ENCODE data around the gene ANGPTL5. TPM values are rescaled to one million over a fixed set of nuclear protein-coding genes. Genes with fewer than 3 reads are reported as not detected.
A peak's percentile ranks its signal among the peaks of the same experiment; 100 is the strongest.

Gene ANGPTL5
- total RNA-seq, 5 donors from 2014 or later (not counting 1 experiment from before 2014, with no cell fraction given): not detected

GRCh38 chr11:101909087-101909486 lies 7.2 kb downstream of the ANGPTL5 start:
- H3K4me3 ChIP-seq (ENCODE audit: control insufficient read depth in 1 of 2, extremely low read depth in 1 of 2, low read length in 1 of 2): no peak overlapping the region
- no peaks in the 10 kb centered on the region for H3K36me3 ChIP-seq (ENCODE audit: control insufficient read depth in 2 of 2, extremely low read depth in 1 of 2, insufficient read depth in 1 of 2, low read length in 1 of 2)
- no peaks in the 10 kb centered on the region for H3K9me3 ChIP-seq
- POLR2A ChIA-PET: no interaction called here
- Mint-ChIP-seq H3K36me3 (no peaks in the 10 kb centered on the region), H3K4me3 (no peak overlapping the region), H3K27ac (no peak overlapping the region), H3K27me3 (peaks cover 12 to 19% of the 10 kb centered on the region in 2 donors), H3K4me1 (peaks cover 1 to 4% (median 3%) of the 10 kb centered on the region in 3 donors), H3K9me3 (no peaks in the 10 kb centered on the region)
- ATAC-seq (replicated peaks in 1 of 4) (no peak), DNase-seq (no peak)
- CTCF ChIA-PET: no interaction called here
- WGBS (ENCODE audit: insufficient coverage): no CpG with 5 or more reads among the region's 2 CpGs
- H3K4me1 ChIP-seq (ENCODE audit: control insufficient read depth in 1 of 2, extremely low read depth in 1 of 2, insufficient read depth in 2 of 2, low read length in 2 of 2): no peaks in the 10 kb centered on the region
- no peak overlapping the region for H3K27ac ChIP-seq (ENCODE audit: low read length)
- H3K27me3 ChIP-seq (replicated peaks in 1 of 2; ENCODE audit: control insufficient read depth in 2 of 2, extremely low read depth in 1 of 2, insufficient read depth in 2 of 2, low read length in 1 of 2): peaks cover 0 to 7% of the 10 kb centered on the region in 2 experiments

GRCh38 chr11:101907815-101908214 lies 8.5 kb downstream of the ANGPTL5 start:
- Histone ChIP-seq H3K4me3 (ENCODE audit: control insufficient read depth in 1 of 2, extremely low read depth in 1 of 2, low read length in 1 of 2) (no peak overlapping the region), H3K27me3 (replicated peaks in 1 of 2; ENCODE audit: control insufficient read depth in 2 of 2, extremely low read depth in 1 of 2, insufficient read depth in 2 of 2, low read length in 1 of 2) (peaks cover 0 to 7% of the 10 kb centered on the region in 2 experiments), H3K27ac (ENCODE audit: low read length) (no peak overlapping the region), H3K36me3 (ENCODE audit: control insufficient read depth in 2 of 2, extremely low read depth in 1 of 2, insufficient read depth in 1 of 2, low read length in 1 of 2) (no peaks in the 10 kb centered on the region), H3K4me1 (ENCODE audit: control insufficient read depth in 1 of 2, extremely low read depth in 1 of 2, insufficient read depth in 2 of 2, low read length in 2 of 2) (no peaks in the 10 kb centered on the region), H3K9me3 (no peaks in the 10 kb centered on the region)
- no peaks in the 10 kb centered on the region for H3K36me3 Mint-ChIP-seq
- H3K4me3 Mint-ChIP-seq: no peak overlapping the region
- no peak for DNase-seq
- H3K27ac Mint-ChIP-seq: no peak overlapping the region
- no peaks in the 10 kb centered on the region for H3K4me1 Mint-ChIP-seq
- CTCF ChIA-PET: interaction anchor here in 1 of 2 donors (1.4 kb wide), 1 partner anchor 24 kb away, joined by 3 read pairs; no protein-coding TSS in a partner anchor
- no peak for ATAC-seq (replicated peaks in 1 of 4)
- H3K9me3 Mint-ChIP-seq: no peaks in the 10 kb centered on the region
- POLR2A ChIA-PET: no interaction called here
- WGBS (ENCODE audit: insufficient coverage): 100% methylated on average over 1 of the region's 1 CpG
- H3K27me3 Mint-ChIP-seq: peaks cover 21 to 28% of the 10 kb centered on the region in 2 donors

GRCh38 chr11:101894505-101894904 lies 21.8 kb downstream of the ANGPTL5 start:
- Histone ChIP-seq H3K4me1 (ENCODE audit: control insufficient read depth in 1 of 2, extremely low read depth in 1 of 2, insufficient read depth in 2 of 2, low read length in 2 of 2) (no peaks in the 10 kb centered on the region), H3K27ac (ENCODE audit: low read length) (no peak overlapping the region), H3K27me3 (replicated peaks in 1 of 2; ENCODE audit: control insufficient read depth in 2 of 2, extremely low read depth in 1 of 2, insufficient read depth in 2 of 2, low read length in 1 of 2) (peaks cover 0 to 2% of the 10 kb centered on the region in 2 experiments), H3K36me3 (ENCODE audit: control insufficient read depth in 2 of 2, extremely low read depth in 1 of 2, insufficient read depth in 1 of 2, low read length in 1 of 2) (no peaks in the 10 kb centered on the region), H3K9me3 (no peaks in the 10 kb centered on the region), H3K4me3 (ENCODE audit: control insufficient read depth in 1 of 2, extremely low read depth in 1 of 2, low read length in 1 of 2) (no peak overlapping the region)
- ChIA-PET POLR2A (no interaction called here), CTCF (no interaction called here)
- Mint-ChIP-seq H3K4me1 (no peaks in the 10 kb centered on the region), H3K27me3 (peaks cover 22 to 28% of the 10 kb centered on the region in 2 donors), H3K36me3 (no peaks in the 10 kb centered on the region), H3K27ac (no peak overlapping the region), H3K9me3 (no peaks in the 10 kb centered on the region), H3K4me3 (no peak overlapping the region)
- DNase-seq: no peak
- WGBS (ENCODE audit: insufficient coverage): no CpG with 5 or more reads among the region's 1 CpG
- no peak for ATAC-seq (replicated peaks in 1 of 4)

DNA sequence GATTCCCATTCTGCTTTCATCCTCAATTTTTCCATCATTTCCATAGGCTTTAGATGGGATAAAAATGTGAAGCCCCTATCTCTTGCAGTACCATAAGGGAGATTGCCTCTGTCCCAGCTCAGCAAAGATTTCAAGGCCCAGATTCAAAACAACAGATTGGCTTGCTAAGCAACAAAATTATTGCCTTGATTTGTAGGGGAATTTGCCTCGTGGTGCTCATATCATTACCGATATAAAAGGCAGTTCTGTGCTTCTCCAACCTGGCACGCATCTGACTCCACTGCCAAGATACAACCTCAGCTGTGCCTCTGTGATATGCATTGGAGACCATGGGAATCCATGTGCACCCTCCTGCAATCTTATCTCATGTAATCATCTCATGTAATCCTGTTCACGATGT lies 26.6 kb downstream of the ANGPTL5 start:
- ATAC-seq (replicated peaks in 1 of 4) (no peak), DNase-seq (no peak)
- Mint-ChIP-seq H3K4me1 (no peaks in the 10 kb centered on the region), H3K4me3 (no peak overlapping the region), H3K36me3 (no peaks in the 10 kb centered on the region), H3K27me3 (peaks cover 19 to 25% of the 10 kb centered on the region in 2 donors), H3K27ac (no peak overlapping the region), H3K9me3 (no peaks in the 10 kb centered on the region)
- Histone ChIP-seq H3K4me3 (ENCODE audit: control insufficient read depth in 1 of 2, extremely low read depth in 1 of 2, low read length in 1 of 2) (no peak overlapping the region), H3K27me3 (replicated peaks in 1 of 2; ENCODE audit: control insufficient read depth in 2 of 2, extremely low read depth in 1 of 2, insufficient read depth in 2 of 2, low read length in 1 of 2) (no peaks in the 10 kb centered on the region), H3K27ac (ENCODE audit: low read length) (no peak overlapping the region), H3K9me3 (no peaks in the 10 kb centered on the region), H3K36me3 (ENCODE audit: control insufficient read depth in 2 of 2, extremely low read depth in 1 of 2, insufficient read depth in 1 of 2, low read length in 1 of 2) (no peaks in the 10 kb centered on the region), H3K4me1 (ENCODE audit: control insufficient read depth in 1 of 2, extremely low read depth in 1 of 2, insufficient read depth in 2 of 2, low read length in 2 of 2) (no peaks in the 10 kb centered on the region)
- ChIA-PET POLR2A (no interaction called here), CTCF (no interaction called here)
- 100% methylated on average over 1 of the region's 4 CpGs for WGBS (ENCODE audit: insufficient coverage)

GRCh38 chr11:101885631-101886030 lies 30.7 kb downstream of the ANGPTL5 start:
- WGBS (ENCODE audit: insufficient coverage): 79% methylated on average over 2 of the region's 4 CpGs
- ChIA-PET POLR2A (no interaction called here), CTCF (no interaction called here)
- no peaks in the 10 kb centered on the region for H3K27me3 ChIP-seq (replicated peaks in 1 of 2; ENCODE audit: control insufficient read depth in 2 of 2, extremely low read depth in 1 of 2, insufficient read depth in 2 of 2, low read length in 1 of 2)
- no peaks in the 10 kb centered on the region for H3K36me3 ChIP-seq (ENCODE audit: control insufficient read depth in 2 of 2, extremely low read depth in 1 of 2, insufficient read depth in 1 of 2, low read length in 1 of 2)
- no peaks in the 10 kb centered on the region for H3K9me3 ChIP-seq
- no peak overlapping the region for H3K4me3 ChIP-seq (ENCODE audit: control insufficient read depth in 1 of 2, extremely low read depth in 1 of 2, low read length in 1 of 2)
- Mint-ChIP-seq H3K9me3 (no peaks in the 10 kb centered on the region), H3K36me3 (no peaks in the 10 kb centered on the region), H3K4me1 (no peaks in the 10 kb centered on the region), H3K27me3 (peaks cover 21 to 39% of the 10 kb centered on the region in 2 donors), H3K4me3 (no peak overlapping the region), H3K27ac (no peak overlapping the region)
- ATAC-seq (replicated peaks in 1 of 4) (no peak), DNase-seq (no peak)
- no peaks in the 10 kb centered on the region for H3K4me1 ChIP-seq (ENCODE audit: control insufficient read depth in 1 of 2, extremely low read depth in 1 of 2, insufficient read depth in 2 of 2, low read length in 2 of 2)
- no peak overlapping the region for H3K27ac ChIP-seq (ENCODE audit: low read length)

DNA sequence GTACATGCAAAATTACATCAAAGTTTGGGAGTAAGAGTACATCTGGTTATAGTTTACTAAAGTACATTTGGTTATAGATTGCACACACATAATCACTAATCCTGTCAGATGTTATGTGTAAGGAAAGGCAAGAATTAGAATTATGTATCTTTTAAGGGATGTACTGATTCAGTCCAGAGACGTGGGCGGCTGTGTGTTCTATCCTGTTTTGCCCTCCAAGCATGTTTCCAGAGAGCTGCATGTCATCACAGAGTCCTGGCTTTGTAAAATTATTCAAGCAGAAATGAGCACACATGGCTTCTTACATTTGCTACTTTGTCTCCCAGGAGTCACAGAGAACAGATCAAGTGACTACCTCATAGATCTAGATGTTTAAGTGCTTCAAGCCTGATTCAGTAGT lies 34.7 kb downstream of the ANGPTL5 start:
- Mint-ChIP-seq H3K27me3 (peaks cover 19 to 29% of the 10 kb centered on the region in 2 donors), H3K27ac (no peak overlapping the region), H3K4me1 (no peaks in the 10 kb centered on the region), H3K4me3 (no peak overlapping the region), H3K9me3 (no peaks in the 10 kb centered on the region), H3K36me3 (no peaks in the 10 kb centered on the region)
- H3K27ac ChIP-seq (ENCODE audit: low read length): no peak overlapping the region
- H3K4me1 ChIP-seq (ENCODE audit: control insufficient read depth in 1 of 2, extremely low read depth in 1 of 2, insufficient read depth in 2 of 2, low read length in 2 of 2): no peaks in the 10 kb centered on the region
- no peaks in the 10 kb centered on the region for H3K9me3 ChIP-seq
- H3K36me3 ChIP-seq (ENCODE audit: control insufficient read depth in 2 of 2, extremely low read depth in 1 of 2, insufficient read depth in 1 of 2, low read length in 1 of 2): no peaks in the 10 kb centered on the region
- WGBS (ENCODE audit: insufficient coverage): 100% methylated on average over 1 of the region's 2 CpGs
- no peaks in the 10 kb centered on the region for H3K27me3 ChIP-seq (replicated peaks in 1 of 2; ENCODE audit: control insufficient read depth in 2 of 2, extremely low read depth in 1 of 2, insufficient read depth in 2 of 2, low read length in 1 of 2)
- CTCF ChIA-PET: interaction anchor here in 1 of 2 donors (0.6 kb wide), 1 partner anchor 875 kb away, joined by 3 read pairs; no protein-coding TSS in a partner anchor
- H3K4me3 ChIP-seq (ENCODE audit: control insufficient read depth in 1 of 2, extremely low read depth in 1 of 2, low read length in 1 of 2): no peak overlapping the region
- no peak for ATAC-seq (replicated peaks in 1 of 4)
- DNase-seq: no peak
- POLR2A ChIA-PET: no interaction called here

- 100% methylated on average over 2 of the region's 4 CpGs for WGBS (ENCODE audit: insufficient coverage)
- Mint-ChIP-seq H3K4me1 (no peaks in the 10 kb centered on the region), H3K9me3 (no peaks in the 10 kb centered on the region), H3K27me3 (peaks cover 19 to 24% of the 10 kb centered on the region in 2 donors), H3K4me3 (no peak overlapping the region), H3K27ac (no peak overlapping the region), H3K36me3 (no peaks in the 10 kb centered on the region)
- CTCF ChIA-PET: interaction anchor here in 1 of 2 donors (0.9 kb wide), 1 partner anchor 20 kb away, joined by 3 read pairs; no protein-coding TSS in a partner anchor
- no peaks in the 10 kb centered on the region for H3K27me3 ChIP-seq (replicated peaks in 1 of 2; ENCODE audit: control insufficient read depth in 2 of 2, extremely low read depth in 1 of 2, insufficient read depth in 2 of 2, low read length in 1 of 2)
- H3K36me3 ChIP-seq (ENCODE audit: control insufficient read depth in 2 of 2, extremely low read depth in 1 of 2, insufficient read depth in 1 of 2, low read length in 1 of 2): no peaks in the 10 kb centered on the region
- no peak for ATAC-seq (replicated peaks in 1 of 4)
- POLR2A ChIA-PET: no interaction called here
- peak in 1 of 35 experiments; percentile 14 for DNase-seq
- H3K27ac ChIP-seq (ENCODE audit: low read length): no peak overlapping the region
- no peaks in the 10 kb centered on the region for H3K9me3 ChIP-seq
- no peak overlapping the region for H3K4me3 ChIP-seq (ENCODE audit: control insufficient read depth in 1 of 2, extremely low read depth in 1 of 2, low read length in 1 of 2)
- H3K4me1 ChIP-seq (ENCODE audit: control insufficient read depth in 1 of 2, extremely low read depth in 1 of 2, insufficient read depth in 2 of 2, low read length in 2 of 2): no peaks in the 10 kb centered on the region
Measured at GRCh38 chr11:101880222-101880621, 36.1 kb downstream of the ANGPTL5 start.

Measured in T-cell (primary cell).